SK-N-SH (cell line): Measurements from ENCODE around the gene CDK14. TPM values are rescaled to one million over a fixed set of nuclear protein-coding genes. Genes with fewer than 3 reads are reported as not detected.

Experiments
- CTCF ChIA-PET: fragments of 300-600, 350-600 bp; formaldehyde crosslinking; extraction: SDS; loops from one replicate; lab custom pipeline; 2021; lab: Yijun Ruan, JAX
- POLR2A ChIA-PET: fragments of 350-600 bp; sonication (Branson Sonifier 250); formaldehyde crosslinking; extraction: SDS; loops from one replicate; lab custom pipeline; 2020; ENCODE audit warnings: antibody characterized with exemption, inconsistent platforms; lab: Yijun Ruan, JAX
- DNase-seq: peaks from one replicate; pipeline ENCODE4 v3.0.0; 2012
- H2AFZ ChIP-seq: fragments of 200-600 bp; sonication (generic); 2 replicates; pipeline ENCODE4 v1.8.1; 2016; ENCODE audit warnings: antibody characterized with exemption, mild to moderate bottlenecking, low read depth
- H3F3A ChIP-seq: fragments of 200-600 bp; sonication (generic); replicated peaks from 2 replicates; pipeline ENCODE3; 2016; ENCODE audit warnings: antibody characterized with exemption, mild to moderate bottlenecking; ENCODE audit not compliant: insufficient read depth
- H3K27ac ChIP-seq, 2 experiments: fragments of 200-500 bp in 1 of 2; fragments of 200-600 bp in 1 of 2; sonication (Bioruptor generic) in 1 of 2; sonication (generic), shearing (Covaris generic) in 1 of 2; 2 replicates each; pipeline versions ENCODE4 v1.5.1 to v1.6.1; 2014 to 2016; ENCODE audit warnings: low read depth in 2 of 2, inconsistent platforms in 1 of 2, low read length in 1 of 2, mild to moderate bottlenecking in 1 of 2, mixed read lengths in 1 of 2
- H3K27me3 ChIP-seq: fragments of 200-600 bp; sonication (generic), shearing (Covaris generic); 2 replicates; pipeline ENCODE4 v1.6.1; 2016; ENCODE audit warnings: mixed run types; ENCODE audit not compliant: insufficient read depth
- H3K36me3 ChIP-seq, 2 experiments: fragments of 200-500 bp in 1 of 2; fragments of 200-600 bp in 1 of 2; sonication (Bioruptor generic) in 1 of 2; sonication (generic) in 1 of 2; replicated peaks in 1 of 2; 2 replicates each; pipeline versions ENCODE3 to v1.5.1; 2014 to 2016; ENCODE audit warnings: low read length in 1 of 2, mild to moderate bottlenecking in 1 of 2; ENCODE audit not compliant: insufficient read depth in 2 of 2, control insufficient read depth in 1 of 2
- H3K4me1 ChIP-seq, 2 experiments: fragments of 200-500 bp in 1 of 2; fragments of 200-600 bp in 1 of 2; sonication (Bioruptor generic) in 1 of 2; sonication (generic), shearing (Covaris generic) in 1 of 2; 2 replicates each; pipeline versions ENCODE4 v1.5.1 to v1.6.1; 2014 to 2016; ENCODE audit warnings: low read depth in 1 of 2, low read length in 1 of 2, mixed run types in 1 of 2; ENCODE audit not compliant: insufficient read depth in 2 of 2, control insufficient read depth in 1 of 2
- H3K4me2 ChIP-seq: fragments of 200-600 bp; sonication (generic), shearing (Covaris generic); 2 replicates; pipeline ENCODE4 v1.6.1; 2017; ENCODE audit warnings: mixed run types
- H3K4me3 ChIP-seq, 2 experiments: fragments of 200-500 bp in 1 of 2; fragments of 200-600 bp in 1 of 2; sonication (Bioruptor generic) in 1 of 2; sonication (generic), shearing (Covaris generic) in 1 of 2; 2 replicates each; pipeline versions ENCODE4 v1.5.1 to v1.8.1; 2014 to 2016; ENCODE audit warnings: low read depth in 2 of 2, inconsistent platforms in 1 of 2, low read length in 1 of 2, mild to moderate bottlenecking in 1 of 2, mixed read lengths in 1 of 2, moderate library complexity in 1 of 2
- H3K79me2 ChIP-seq: fragments of 200-600 bp; sonication (generic); 2 replicates; pipeline ENCODE4 v1.8.1; 2017; ENCODE audit warnings: mild to moderate bottlenecking; ENCODE audit not compliant: insufficient read depth
- H3K9ac ChIP-seq: fragments of 200-600 bp; sonication (generic); 2 replicates; pipeline ENCODE4 v1.6.1; 2017; ENCODE audit warnings: mixed run types
- H3K9me2 ChIP-seq: fragments of 200-600 bp; sonication (generic); 2 replicates; pipeline ENCODE4 v1.6.1; 2017; ENCODE audit warnings: mixed run types
- H3K9me3 ChIP-seq: fragments of 200-600 bp; sonication (generic); 2 replicates; pipeline ENCODE4 v1.6.1; 2017; ENCODE audit warnings: mixed run types, mild to moderate bottlenecking, moderate library complexity
- H4K20me1 ChIP-seq: fragments of 200-600 bp; sonication (generic); 2 replicates; pipeline ENCODE4 v1.6.1; 2017; ENCODE audit warnings: mild to moderate bottlenecking, mixed run types; ENCODE audit not compliant: insufficient read depth
- CHD2 ChIP-seq: fragments of 150-350 bp; IDR thresholded peaks from 2 replicates; pipeline ENCODE4 v1.6.1; 2018; ENCODE audit warnings: low read length; ENCODE audit not compliant: partially characterized antibody
- EP300 ChIP-seq, 2 experiments: IDR thresholded peaks; 2 replicates each; pipeline versions ENCODE4 v1.4.0 to v1.6.1; 2012; ENCODE audit warnings: borderline replicate concordance in 1 of 2, low read depth in 1 of 2, low read length in 1 of 2
- FOXM1 ChIP-seq: IDR thresholded peaks from 2 replicates; pipeline ENCODE4 v1.4.0; 2012; ENCODE audit warnings: low read depth, mild to moderate bottlenecking
- MEF2A ChIP-seq: IDR thresholded peaks from 2 replicates; pipeline ENCODE4 v1.4.0; 2012; ENCODE audit warnings: low read depth, borderline replicate concordance
- MXI1 ChIP-seq: IDR thresholded peaks from 2 replicates; pipeline ENCODE4 v1.6.1; 2012; ENCODE audit warnings: mild to moderate bottlenecking, low read depth, low read length, improper control_type of control experiment
- NFIC ChIP-seq: IDR thresholded peaks from 2 replicates; pipeline ENCODE4 v1.4.0; 2012; ENCODE audit warnings: borderline replicate concordance
- NRF1 ChIP-seq: IDR thresholded peaks from 2 replicates; pipeline ENCODE4 v1.6.1; 2012; ENCODE audit warnings: low read depth, mild to moderate bottlenecking, low read length
- RFX5 ChIP-seq: IDR thresholded peaks from 2 replicates; pipeline ENCODE4 v1.6.1; 2012; ENCODE audit warnings: mild to moderate bottlenecking, improper control_type of control experiment, low read length
- SIN3A ChIP-seq: IDR thresholded peaks from 2 replicates; pipeline ENCODE4 v1.6.1; 2012; ENCODE audit warnings: low read depth, mild to moderate bottlenecking, low read length, moderate library complexity, borderline replicate concordance
- TAF1 ChIP-seq: IDR thresholded peaks from 2 replicates; pipeline ENCODE4 v1.6.1; 2012; ENCODE audit warnings: low read depth, mild to moderate bottlenecking, low read length, moderate library complexity, borderline replicate concordance
- TEAD4 ChIP-seq: IDR thresholded peaks from 2 replicates; pipeline ENCODE4 v1.4.0; 2012; ENCODE audit warnings: mild to moderate bottlenecking, borderline replicate concordance; ENCODE audit not compliant: insufficient read depth
- USF1 ChIP-seq: IDR thresholded peaks from 2 replicates; pipeline ENCODE4 v1.4.0; 2012; ENCODE audit warnings: low read depth, borderline replicate concordance
- USF2 ChIP-seq: fragments of 150-350 bp; IDR thresholded peaks from 2 replicates; pipeline ENCODE4 v1.6.1; 2017; ENCODE audit warnings: antibody characterized with exemption, low read length, low read depth, borderline replicate concordance
- YY1 ChIP-seq: IDR thresholded peaks from 2 replicates; pipeline ENCODE4 v1.4.0; 2012; ENCODE audit warnings: low read depth, mild to moderate bottlenecking
- WGBS: methylation state at CpG from one replicate; pipeline ENCODE4 v1.1.6; 2017; ENCODE audit warnings: low lambda C conversion rate; 5-methylcytosine and 5-hydroxymethylcytosine counted together
- polyA plus RNA-seq, 3 experiments: library from polyadenylated mRNA; depleted of rRNA; stranded (reverse); fragments of >200 nt; gene quantifications; 2 replicates each; pipeline ENCODE4 v1.2.3, GENCODE V29; 2012
- TF ChIP-seq, protein P1 (sequence below): fragments of 150-350 bp; IDR thresholded peaks from 2 replicates; pipeline ENCODE4 v1.6.1; 2016; ENCODE audit warnings: mild to moderate bottlenecking, low read depth, low read length
- TF ChIP-seq, protein P2 (sequence below): IDR thresholded peaks from 2 replicates; pipeline ENCODE4; 2012
- TF ChIP-seq, protein P3 (sequence below): IDR thresholded peaks from 2 replicates; pipeline ENCODE4 v1.4.0; 2012; ENCODE audit warnings: low read depth, borderline replicate concordance

The CDK14 gene
- polyA plus RNA-seq, 1 of the 3 experiments (the other 2 are of a cell fraction): 13.9 TPM

DNA sequence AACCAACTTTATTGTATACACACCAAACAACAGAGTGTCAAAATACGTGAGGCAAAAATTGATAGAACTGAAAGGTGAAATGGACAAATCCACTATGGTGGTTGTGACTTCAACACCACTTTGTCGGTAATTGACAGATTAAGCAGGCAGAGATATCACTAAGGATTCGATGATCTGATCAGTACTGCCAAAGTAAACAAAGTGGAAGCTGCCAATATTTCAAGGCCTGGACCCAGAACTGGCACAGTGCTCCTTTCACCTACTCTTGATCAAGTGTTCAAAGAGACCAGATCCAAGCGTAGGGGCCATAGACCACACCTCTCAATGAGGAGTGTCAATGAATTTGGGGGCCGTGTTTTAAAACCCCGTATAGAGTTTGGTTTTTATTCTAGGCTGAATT, 167.0 kb downstream of the CDK14 start:
- 85% methylated on average over 6 of the region's 6 CpGs for WGBS
- POLR2A ChIA-PET: no interaction called here
- peaks cover 30% of the 10 kb centered on the region; the same call in 1 of the 2 replicates for H3K79me2 ChIP-seq
- peaks cover 6% of the 10 kb centered on the region for H3F3A ChIP-seq
- no peak for DNase-seq
- H3K27me3 ChIP-seq: no peaks in the 10 kb centered on the region
- no peak for TF ChIP-seq SIN3A
- TF ChIP-seq, protein P1, sequence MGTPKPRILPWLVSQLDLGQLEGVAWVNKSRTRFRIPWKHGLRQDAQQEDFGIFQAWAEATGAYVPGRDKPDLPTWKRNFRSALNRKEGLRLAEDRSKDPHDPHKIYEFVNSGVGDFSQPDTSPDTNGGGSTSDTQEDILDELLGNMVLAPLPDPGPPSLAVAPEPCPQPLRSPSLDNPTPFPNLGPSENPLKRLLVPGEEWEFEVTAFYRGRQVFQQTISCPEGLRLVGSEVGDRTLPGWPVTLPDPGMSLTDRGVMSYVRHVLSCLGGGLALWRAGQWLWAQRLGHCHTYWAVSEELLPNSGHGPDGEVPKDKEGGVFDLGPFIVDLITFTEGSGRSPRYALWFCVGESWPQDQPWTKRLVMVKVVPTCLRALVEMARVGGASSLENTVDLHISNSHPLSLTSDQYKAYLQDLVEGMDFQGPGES: no peak
- no peak overlapping the region for H3K4me2 ChIP-seq
- H3K9me3 ChIP-seq: no peaks in the 10 kb centered on the region
- H3K9ac ChIP-seq: no peak overlapping the region
- peaks cover 28 to 34% of the 10 kb centered on the region in 2 experiments; a peak in 3 of 4 replicates for H3K4me1 ChIP-seq
- CTCF ChIA-PET: interaction anchor here (2.0 kb wide), 1 partner anchor 308 kb away, joined by 4 read pairs; no protein-coding TSS in a partner anchor
- H3K4me3 ChIP-seq: no peak overlapping the region
- H3K27ac ChIP-seq: no peak overlapping the region
- H2AFZ ChIP-seq: no peak overlapping the region
- H4K20me1 ChIP-seq: no peaks in the 10 kb centered on the region; the same call in 1 of the 2 replicates
- no peaks in the 10 kb centered on the region for H3K36me3 ChIP-seq
- H3K9me2 ChIP-seq: no peaks in the 10 kb centered on the region

DNA sequence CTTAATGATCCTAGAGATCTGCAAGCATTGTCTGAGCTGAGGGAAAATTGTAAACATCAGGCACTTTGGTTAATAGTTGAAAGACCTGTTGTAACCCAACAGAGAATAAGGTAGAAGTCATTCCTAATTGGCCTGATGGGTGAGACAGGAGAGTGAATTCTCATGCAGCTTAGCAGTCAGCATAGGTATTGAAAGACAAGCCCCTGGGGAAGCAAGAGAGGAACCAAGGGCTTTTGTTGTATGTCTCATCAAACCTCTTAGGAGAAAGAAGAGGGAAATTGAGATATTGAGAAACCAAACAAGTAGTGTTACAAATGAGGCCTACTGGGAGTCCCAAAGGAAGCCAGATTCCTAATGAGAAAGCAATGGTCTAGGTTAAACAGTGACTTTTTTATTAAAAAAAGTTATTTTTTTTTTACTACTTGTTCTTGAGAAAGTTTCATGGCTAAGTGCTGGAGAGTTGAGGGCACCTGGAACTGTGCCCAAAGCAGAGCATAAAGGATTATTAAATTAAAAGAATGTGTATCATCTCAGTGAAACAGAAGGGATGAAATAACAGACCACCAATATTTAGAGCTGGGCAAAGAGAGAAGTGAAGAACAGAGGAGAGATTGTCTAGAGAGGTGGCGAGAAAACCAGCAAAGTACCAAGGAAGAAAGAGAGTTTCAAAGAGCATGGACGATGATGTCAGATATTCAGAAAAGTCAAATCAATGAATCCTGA, 168.9 kb downstream of the CDK14 start:
- Histone ChIP-seq H4K20me1 (no peaks in the 10 kb centered on the region; the same call in 1 of the 2 replicates), H3F3A (peaks cover 6% of the 10 kb centered on the region), H3K4me3 (no peak overlapping the region), H3K36me3 (peaks cover 0 to 6% of the 10 kb centered on the region in 2 experiments), H3K79me2 (peaks cover 44% of the 10 kb centered on the region), H3K4me2 (no peak overlapping the region), H3K9ac (no peak overlapping the region), H3K27me3 (no peaks in the 10 kb centered on the region), H3K27ac (no peak overlapping the region), H3K4me1 (peaks cover 27 to 28% of the 10 kb centered on the region in 2 experiments; a peak in 3 of 4 replicates), H2AFZ (no peak overlapping the region), H3K9me2 (no peaks in the 10 kb centered on the region), H3K9me3 (no peaks in the 10 kb centered on the region)
- no peak for DNase-seq
- CTCF ChIA-PET: interaction anchor here (1.0 to 2.3 kb wide), 4 partner anchors 12 to 309 kb away, joined by 3 to 8 read pairs (median 4); no protein-coding TSS in a partner anchor
- WGBS: 93% methylated on average over 2 of the region's 2 CpGs
- POLR2A ChIA-PET: no interaction called here
- TF ChIP-seq, protein P2, sequence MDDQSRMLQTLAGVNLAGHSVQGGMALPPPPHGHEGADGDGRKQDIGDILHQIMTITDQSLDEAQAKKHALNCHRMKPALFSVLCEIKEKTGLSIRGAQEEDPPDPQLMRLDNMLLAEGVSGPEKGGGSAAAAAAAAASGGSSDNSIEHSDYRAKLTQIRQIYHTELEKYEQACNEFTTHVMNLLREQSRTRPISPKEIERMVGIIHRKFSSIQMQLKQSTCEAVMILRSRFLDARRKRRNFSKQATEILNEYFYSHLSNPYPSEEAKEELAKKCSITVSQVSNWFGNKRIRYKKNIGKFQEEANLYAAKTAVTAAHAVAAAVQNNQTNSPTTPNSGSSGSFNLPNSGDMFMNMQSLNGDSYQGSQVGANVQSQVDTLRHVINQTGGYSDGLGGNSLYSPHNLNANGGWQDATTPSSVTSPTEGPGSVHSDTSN: no peak
- TF ChIP-seq FOXM1: no peak
- no peak for TF ChIP-seq YY1
- no peak for TF ChIP-seq NRF1
- TF ChIP-seq CHD2: no peak
- TF ChIP-seq TAF1: no peak
- no peak for TF ChIP-seq RFX5
- no peak for TF ChIP-seq USF2
- no peak for TF ChIP-seq MXI1
- TF ChIP-seq MEF2A: no peak
- TF ChIP-seq TEAD4: no peak
- TF ChIP-seq NFIC: no peak
- no peak for TF ChIP-seq USF1
- TF ChIP-seq, protein P3, sequence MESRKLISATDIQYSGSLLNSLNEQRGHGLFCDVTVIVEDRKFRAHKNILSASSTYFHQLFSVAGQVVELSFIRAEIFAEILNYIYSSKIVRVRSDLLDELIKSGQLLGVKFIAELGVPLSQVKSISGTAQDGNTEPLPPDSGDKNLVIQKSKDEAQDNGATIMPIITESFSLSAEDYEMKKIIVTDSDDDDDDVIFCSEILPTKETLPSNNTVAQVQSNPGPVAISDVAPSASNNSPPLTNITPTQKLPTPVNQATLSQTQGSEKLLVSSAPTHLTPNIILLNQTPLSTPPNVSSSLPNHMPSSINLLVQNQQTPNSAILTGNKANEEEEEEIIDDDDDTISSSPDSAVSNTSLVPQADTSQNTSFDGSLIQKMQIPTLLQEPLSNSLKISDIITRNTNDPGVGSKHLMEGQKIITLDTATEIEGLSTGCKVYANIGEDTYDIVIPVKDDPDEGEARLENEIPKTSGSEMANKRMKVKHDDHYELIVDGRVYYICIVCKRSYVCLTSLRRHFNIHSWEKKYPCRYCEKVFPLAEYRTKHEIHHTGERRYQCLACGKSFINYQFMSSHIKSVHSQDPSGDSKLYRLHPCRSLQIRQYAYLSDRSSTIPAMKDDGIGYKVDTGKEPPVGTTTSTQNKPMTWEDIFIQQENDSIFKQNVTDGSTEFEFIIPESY: no peak
- TF ChIP-seq EP300 (IDR thresholded peaks at IDR 0.05; ENCODE audit: borderline replicate concordance in 1 of 2, low read depth in 1 of 2, low read length in 1 of 2): no peak
